GM21723 (cell line): ENCODE results near the gene HMCN1.
"Not testable (repeated sequence)": the region's sequence is repeated elsewhere in the genome, so short reads cannot be mapped to it uniquely, and the experiment has no call there.

Experiments used
- ATAC-seq: cut with Tn5 transposase; IDR thresholded peaks from one replicate; pipeline ENCODE4 v1.9.1; 2021; ENCODE audit warnings: mild to moderate bottlenecking, moderate library complexity; ENCODE audit not compliant: unreplicated experiment

The HMCN1 gene

DNA sequence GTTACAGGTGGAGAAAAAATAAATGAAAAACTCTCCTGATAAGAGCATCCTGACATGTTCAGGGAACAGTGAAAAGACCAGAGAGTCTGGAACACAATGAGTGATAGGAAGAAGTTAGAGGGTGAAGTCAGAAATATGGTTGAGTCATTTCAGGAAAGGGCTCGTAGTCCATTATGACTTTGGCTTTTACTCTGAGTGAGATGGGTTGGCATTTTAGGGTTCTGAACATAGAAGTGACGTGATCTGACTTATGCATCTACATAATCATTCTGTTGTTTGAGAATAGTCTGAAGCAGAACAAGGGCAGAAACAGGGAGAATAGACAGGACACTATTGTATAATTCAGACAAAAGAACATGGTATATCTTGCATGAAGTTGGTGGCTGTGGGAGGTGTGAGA, 5.8 kb downstream of the HMCN1 start:
- ATAC-seq: no peak

GRCh38 chr1:185741551-185741950, 7.4 kb downstream of the HMCN1 start:
- ATAC-seq: no peak

DNA sequence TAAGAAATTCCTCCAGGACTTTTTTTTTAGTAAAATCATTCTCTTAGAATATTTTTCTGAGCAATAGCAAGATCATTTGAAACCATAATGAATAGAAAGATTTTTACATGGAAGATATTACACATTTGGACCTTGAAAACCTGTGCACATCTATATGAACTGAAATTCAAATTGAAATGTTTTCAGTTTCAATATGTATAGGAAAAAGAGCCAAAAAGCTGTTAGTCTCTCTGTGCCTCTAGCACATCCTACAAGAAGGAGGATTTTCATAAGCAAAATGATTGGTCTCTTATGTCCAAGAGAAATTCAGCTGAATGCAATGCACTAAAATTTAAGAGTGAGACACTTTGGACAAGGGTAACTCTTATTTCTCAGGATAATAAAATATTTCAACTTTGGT, 8.2 kb downstream of the HMCN1 start:
- no peak for ATAC-seq

- no peak for ATAC-seq
Measured at GRCh38 chr1:185745165-185745564, 11.0 kb downstream of the HMCN1 start.

GRCh38 chr1:185759061-185759460, 24.9 kb downstream of the HMCN1 start:
- no peak for ATAC-seq

GRCh38 chr1:185761841-185762240, 27.6 kb downstream of the HMCN1 start:
- no peak for ATAC-seq

GRCh38 chr1:185767508-185768120, 33.4 kb downstream of the HMCN1 start:
- no peak for ATAC-seq

GRCh38 chr1:185768371-185768770, 34.2 kb downstream of the HMCN1 start:
- ATAC-seq: no peak

GRCh38 chr1:185769136-185769535, 34.9 kb downstream of the HMCN1 start:
- no peak for ATAC-seq

DNA sequence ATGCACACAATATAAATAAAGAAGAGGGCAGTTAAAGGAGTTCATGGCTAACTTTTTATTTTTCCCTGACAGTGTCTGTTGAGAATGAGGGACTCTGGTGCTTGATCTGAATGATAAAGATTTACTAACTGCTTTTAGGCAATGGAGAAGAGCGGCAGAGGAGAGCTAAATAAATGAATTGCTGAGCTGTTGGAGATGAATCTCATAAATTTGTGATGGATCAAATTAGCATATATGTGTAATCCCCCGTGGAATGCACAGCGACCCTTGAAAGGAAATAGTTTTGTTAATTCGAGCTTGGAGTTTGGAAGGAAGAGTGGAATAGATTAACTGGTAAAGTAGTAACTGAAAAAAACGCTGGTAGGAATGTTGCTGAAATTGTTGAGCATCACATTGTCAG, 40.2 kb downstream of the HMCN1 start:
- no peak for ATAC-seq

DNA sequence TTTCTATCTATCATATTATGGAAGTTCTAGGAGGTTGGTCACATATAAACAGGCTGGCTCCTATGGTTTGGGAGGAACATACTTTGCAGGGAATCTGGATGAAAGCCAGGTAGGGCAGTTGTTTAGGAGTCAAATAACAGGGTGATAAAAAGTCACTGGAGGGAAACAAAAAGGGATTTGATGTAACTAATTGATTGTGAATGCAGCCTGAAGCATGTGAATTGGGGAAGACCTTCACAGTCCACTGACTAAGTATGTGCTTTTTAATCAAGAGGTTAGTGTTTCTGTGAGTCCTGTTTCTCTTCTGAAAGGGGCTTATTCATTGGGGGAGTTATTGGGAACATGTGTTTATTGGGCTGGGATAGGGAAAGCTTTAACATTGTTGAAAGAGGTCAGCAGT, 41.3 kb downstream of the HMCN1 start:
- no peak for ATAC-seq

GRCh38 chr1:185776522-185776921, 42.3 kb downstream of the HMCN1 start:
- ATAC-seq: no peak

DNA sequence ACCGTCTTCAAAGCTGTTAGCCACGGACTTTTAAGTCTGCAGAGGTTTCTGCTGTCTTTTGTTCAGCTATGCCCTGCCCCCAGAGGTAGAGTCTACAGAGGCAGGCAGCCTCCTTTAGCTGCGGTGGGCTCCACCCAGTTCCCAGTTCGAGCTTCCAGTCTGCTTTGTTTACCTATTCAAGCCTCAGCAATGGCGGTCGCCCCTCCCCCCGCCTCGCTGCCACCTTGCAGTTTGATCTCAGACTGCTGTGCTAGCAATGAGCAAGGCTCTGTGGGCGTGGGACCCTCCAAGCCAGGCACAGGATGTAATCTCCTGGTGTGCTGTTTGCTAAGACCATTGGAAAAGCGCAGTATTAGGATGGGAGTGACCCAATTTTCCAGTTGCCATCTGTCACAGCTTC, 49.7 kb downstream of the HMCN1 start:
- ATAC-seq: not testable (repeated sequence)

GRCh38 chr1:185785586-185785985, 51.4 kb downstream of the HMCN1 start:
- ATAC-seq: no peak

DNA sequence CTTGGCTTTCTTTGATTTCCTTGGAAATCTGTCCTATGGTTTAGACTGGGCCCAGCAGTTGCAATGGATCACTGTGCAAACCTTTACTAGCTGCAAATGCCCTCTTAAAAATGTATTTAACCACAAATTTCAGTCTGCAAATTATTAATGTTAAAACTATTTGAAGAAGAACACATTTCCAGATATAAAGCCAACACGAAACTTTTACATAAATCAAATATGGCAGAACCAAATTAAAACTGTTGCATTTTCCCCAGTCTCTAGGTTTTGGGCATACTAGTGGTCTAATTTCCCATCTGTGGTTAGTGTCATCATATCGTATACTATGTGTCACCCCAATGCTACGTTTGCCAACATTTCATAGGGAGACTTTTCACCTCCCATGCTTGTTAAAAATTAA, 52.3 kb downstream of the HMCN1 start:
- no peak for ATAC-seq

DNA sequence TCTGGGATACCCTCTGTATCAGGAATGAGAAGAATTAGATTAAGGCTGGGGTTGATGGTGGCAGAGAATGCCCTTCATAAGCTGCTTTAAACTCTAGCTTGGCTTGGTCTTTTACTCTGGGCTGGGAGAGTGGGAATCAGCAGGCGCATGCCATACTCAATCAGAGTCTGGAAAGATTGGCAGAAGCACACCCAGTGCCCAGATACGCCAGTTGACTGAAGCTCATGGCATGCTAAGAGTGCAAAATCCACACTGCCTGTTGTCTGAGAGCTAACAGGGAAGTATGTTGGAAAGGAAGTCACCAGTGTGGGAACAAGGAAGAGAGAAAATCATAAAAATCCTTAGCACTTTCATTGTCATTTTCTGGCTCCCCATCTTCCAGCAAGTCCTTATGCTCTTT, 53.0 kb downstream of the HMCN1 start:
- no peak for ATAC-seq

- ATAC-seq: no peak
Measured at GRCh38 chr1:185788386-185788785, 54.2 kb downstream of the HMCN1 start.

DNA sequence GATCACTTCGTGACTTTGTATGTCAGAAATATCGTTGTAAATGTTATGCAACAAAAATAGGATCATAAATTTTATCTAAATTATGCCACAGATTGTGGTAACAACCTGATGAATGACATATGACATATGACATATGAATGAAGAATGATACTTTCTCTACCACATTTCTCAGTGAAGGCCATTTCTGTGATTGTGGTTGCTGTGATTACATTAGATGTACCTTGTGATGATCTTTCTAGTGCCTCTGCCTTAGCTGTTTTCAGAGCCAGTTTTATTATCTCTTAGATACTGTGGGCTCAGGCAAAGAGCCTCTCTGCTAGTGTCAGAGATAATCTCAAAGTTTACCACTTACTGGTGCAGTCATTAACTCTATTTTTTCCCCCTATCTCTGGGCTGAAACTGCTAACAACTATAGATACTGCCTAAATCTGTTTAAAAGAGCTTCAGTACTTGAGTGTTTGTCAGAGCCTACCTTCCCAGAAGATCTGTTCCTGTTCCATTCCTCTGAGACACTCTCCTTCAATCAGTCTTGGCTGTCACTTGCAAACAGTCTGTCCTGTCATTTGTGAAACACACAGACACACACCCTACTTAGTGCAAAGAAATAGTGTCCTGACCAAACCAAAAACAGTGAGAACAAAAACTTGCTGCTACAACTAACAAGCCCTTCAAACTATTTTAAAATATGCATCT, 55.5 kb downstream of the HMCN1 start:
- no peak for ATAC-seq

DNA sequence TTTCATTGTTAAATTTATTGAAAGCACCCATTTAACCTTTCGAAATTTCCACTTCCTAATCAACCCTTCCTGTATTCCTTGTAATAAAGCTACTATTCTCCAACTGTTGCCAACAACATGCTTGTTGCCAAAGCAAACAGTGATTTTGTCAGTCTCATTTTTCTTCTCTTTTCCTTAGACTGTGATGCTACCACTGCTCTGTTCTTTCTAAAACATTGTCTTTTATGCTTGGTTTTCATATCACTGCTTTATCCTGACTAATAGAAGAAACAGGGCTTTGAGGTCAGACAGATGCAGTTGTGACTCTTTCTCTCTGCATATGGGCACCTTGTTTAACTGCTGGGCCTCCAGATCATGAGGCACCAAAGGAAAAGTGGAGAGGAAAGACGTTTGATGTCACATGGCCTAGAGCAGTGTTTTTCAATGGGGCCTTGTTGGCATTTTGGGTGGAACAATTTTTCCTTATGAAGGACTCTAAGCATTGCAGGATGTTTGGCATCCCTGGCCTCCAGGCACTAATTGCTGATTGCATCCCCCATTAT, 56.1 kb downstream of the HMCN1 start:
- ATAC-seq: no peak

DNA sequence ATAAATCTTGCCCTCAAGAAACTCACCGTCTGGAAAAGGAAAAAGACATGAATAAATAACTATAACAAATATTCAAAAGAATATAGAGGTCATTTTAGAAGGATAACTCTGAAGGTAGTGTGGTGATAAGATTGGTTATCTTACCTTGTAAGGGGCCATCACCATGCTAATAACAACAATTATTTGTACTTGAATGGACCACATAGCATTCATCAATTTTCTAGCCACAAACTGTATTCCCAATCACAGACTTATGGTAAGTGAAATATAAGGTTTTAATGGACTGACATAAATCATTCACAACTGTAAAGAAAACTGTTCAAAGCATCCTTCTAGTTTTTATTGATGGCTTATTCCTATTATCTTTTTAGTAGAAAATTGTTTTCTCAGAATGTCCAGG, 57.8 kb downstream of the HMCN1 start:
- ATAC-seq: no peak

GRCh38 chr1:185794495-185794894, 60.3 kb downstream of the HMCN1 start:
- not testable (repeated sequence) for ATAC-seq

DNA sequence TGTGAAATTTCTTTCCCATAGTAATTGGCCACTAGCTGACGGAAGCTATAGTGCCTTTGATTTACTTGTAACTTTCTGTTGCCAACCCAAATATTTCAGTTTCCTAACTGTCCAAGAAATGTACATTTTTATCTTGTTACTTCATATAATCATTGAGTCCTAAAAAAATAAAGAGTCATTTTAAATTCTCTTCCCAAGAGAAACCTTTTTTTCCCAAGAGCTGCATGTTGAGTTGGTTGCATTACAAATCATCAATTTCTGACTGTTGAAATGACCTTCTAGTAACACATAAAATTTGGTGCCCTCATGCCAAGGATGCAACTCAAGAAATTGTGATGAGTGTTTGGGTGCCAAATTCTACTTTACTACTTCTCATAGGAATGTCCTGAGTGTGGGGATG, 61.0 kb downstream of the HMCN1 start:
- no peak for ATAC-seq

DNA sequence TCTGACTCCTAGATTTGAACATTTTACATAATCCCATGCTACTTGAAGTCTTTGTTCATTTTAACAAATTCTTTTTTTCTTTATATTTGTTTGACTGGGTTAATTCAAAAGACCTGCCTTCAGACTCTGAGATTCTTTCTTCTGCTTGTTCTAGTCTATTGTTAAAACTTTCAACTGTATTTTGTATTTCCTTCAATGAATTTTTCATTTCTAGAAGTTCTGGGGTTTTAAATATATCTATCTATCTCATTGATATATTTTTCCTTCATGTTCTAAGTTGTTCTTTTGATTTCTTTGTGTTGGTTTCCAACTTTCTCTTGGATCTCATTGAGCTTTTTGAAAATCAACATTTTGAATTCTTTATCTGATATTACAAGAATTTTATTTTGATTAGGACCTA, 64.3 kb downstream of the HMCN1 start:
- ATAC-seq: no peak
